HG02610 (cell line): ENCODE data around the gene GPR150.

Experiments used
- ATAC-seq: cut with Tn5 transposase; IDR thresholded peaks from one replicate; pipeline ENCODE4 v1.9.1; 2021; ENCODE audit warnings: mild to moderate bottlenecking, moderate library complexity; ENCODE audit not compliant: unreplicated experiment

Gene GPR150

GRCh38 chr5:95647886-95648860 is 28.3 kb downstream of the GPR150 start:
- no peak for ATAC-seq

- no peak for ATAC-seq
These were observed 29.4 kb downstream of the GPR150 start for GRCh38 chr5:95649274-95649673.

- ATAC-seq: no peak
These were observed 30.1 kb downstream of the GPR150 start for GRCh38 chr5:95649842-95650620.

- ATAC-seq: no peak
These were observed 33.0 kb downstream of the GPR150 start for GRCh38 chr5:95652849-95653248.

- no peak for ATAC-seq
These were observed 34.3 kb downstream of the GPR150 start for GRCh38 chr5:95654196-95654595.

- ATAC-seq: no peak
These were observed 35.7 kb downstream of the GPR150 start for GRCh38 chr5:95655575-95655974.

GRCh38 chr5:95660060-95660459 is 40.2 kb downstream of the GPR150 start:
- no peak for ATAC-seq

GRCh38 chr5:95662946-95663345 is 43.1 kb downstream of the GPR150 start:
- ATAC-seq: no peak

GRCh38 chr5:95664204-95664786 is 44.4 kb downstream of the GPR150 start:
- ATAC-seq: no peak

GRCh38 chr5:95667061-95667618 is 47.3 kb downstream of the GPR150 start:
- no peak for ATAC-seq

GRCh38 chr5:95667678-95668077 is 47.8 kb downstream of the GPR150 start:
- ATAC-seq: no peak

- ATAC-seq: no peak
These were observed 48.3 kb downstream of the GPR150 start for GRCh38 chr5:95668216-95668615.

- ATAC-seq: no peak
These were observed 48.8 kb downstream of the GPR150 start for GRCh38 chr5:95668728-95669127.

- ATAC-seq: no peak
These were observed 49.7 kb downstream of the GPR150 start for GRCh38 chr5:95669540-95669939.

- no peak for ATAC-seq
These were observed 50.1 kb downstream of the GPR150 start for GRCh38 chr5:95669985-95670384.

- no peak for ATAC-seq
These were observed 50.7 kb downstream of the GPR150 start for GRCh38 chr5:95670568-95670967.
